Activated naive CD4-positive, alpha-beta T cell treated with Interleukin-2 at 50 U/mL for 16 hours (primary cell): ENCODE measurements around the gene RPS6KA2.

Experiments used
- DNase-seq: peaks from one replicate; pipeline ENCODE4 v3.0.0-alpha.2; 2020

The RPS6KA2 gene

DNA sequence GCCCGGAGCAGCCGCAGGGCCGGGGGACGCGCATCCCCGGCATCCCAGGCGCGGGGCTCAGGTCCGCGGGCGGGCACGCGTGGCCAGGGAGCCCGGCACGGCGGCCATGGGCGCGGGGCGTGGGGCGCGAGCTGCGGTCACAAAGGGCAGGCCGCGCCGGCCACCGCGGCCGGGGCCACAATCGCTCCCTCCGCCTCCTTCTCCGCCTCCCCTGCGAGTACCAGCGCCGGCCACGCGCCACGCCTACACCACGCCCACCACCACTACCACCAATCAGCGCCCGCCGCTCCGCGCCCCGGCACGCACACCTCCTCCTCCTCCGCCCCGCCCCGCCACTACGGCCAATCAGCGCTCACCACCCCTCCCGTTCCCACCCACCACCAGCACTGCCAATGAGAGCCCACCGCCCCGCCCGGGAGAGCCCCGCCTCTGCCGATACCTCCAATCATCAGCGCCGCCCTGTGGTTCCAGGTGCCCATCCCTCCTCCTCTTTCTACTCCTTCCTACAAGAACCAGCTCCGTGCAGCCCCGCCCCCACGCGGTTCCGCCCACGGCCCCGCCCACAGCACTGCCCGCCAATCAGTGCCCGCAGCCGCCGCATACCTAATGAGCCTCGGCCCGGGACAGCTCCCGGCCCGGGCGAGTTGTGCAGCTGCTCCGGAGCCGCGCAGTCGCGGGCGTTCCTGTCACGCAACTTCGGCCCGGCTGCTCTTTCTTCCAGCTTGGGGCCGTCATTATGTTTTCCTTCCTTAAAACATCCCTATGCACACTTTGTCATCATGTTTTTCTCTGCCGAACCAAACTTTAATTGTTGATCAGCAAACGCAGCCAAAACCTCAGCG lies at the start of gene RPS6KA2:
TSS of gene RPS6KA2 (minus strand) at position 219 of the 842 bp plus-strand sequence. CDS start 232 bp downstream, outside the sequence.
- peak; percentile 100 for DNase-seq

GRCh38 chr6:166676270-166676860 lies 49.3 kb upstream of the RPS6KA2 start:
- DNase-seq: no peak

DNA sequence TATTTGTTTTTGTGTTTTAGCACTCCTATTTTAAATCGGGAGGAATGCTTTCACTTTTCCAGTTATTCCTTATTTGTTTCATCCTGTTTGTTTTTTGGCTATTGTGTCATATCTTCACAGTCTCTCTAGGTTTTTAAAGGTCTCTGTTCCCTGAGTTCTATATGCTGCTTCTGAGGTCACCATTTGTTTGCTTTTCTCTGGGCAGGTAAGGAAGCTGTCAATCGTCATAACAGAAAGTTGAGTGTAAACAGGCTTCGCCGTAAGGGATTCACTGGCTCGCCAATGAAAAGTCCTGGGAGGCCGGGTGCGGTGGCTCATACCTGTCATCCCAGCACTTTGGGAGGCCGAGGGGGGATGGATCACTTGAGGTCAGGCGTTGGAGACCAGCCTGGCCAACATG lies 48.7 kb upstream of the RPS6KA2 start:
- DNase-seq: no peak

DNA sequence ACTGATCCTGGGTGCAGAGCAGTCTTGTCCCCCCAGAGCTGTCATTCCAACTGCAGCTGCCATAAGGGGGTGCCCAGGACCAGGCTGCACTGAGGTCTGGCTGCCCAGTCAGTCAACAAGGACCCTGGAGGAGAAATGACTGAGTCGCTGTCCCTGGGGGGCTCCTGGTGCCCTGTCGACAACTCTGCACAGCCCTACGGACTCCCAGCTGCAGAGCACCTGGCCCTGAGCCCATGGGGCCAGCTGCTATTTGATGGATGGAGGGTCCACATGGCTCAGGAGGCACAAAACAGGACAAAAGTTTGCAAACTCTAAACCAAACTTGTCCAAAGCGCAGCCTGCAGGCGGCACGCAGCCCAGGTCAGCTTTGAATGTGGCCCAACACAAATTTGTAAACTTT lies 46.3 kb upstream of the RPS6KA2 start:
- no peak for DNase-seq

GRCh38 chr6:166672624-166673206 lies 45.7 kb upstream of the RPS6KA2 start:
- DNase-seq: no peak

DNA sequence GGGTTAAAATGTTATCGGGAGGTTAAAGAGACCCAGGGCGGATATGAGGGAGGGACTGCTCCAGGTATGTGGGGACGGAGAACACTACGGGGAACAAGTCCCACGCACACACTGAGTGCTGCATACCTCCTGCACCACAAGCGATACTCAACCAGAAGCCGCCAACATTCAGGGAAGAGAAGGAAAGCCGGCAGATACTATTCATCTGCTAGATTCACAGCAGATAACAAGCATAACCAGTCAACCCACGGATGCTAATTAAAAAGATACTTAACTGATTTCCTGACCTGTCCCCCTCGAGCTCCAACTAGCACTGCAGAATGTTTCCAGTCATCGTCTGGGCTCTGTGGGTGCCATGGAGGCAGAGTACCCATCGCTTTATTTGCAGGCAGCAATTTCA lies 45.1 kb upstream of the RPS6KA2 start:
- no peak for DNase-seq

DNA sequence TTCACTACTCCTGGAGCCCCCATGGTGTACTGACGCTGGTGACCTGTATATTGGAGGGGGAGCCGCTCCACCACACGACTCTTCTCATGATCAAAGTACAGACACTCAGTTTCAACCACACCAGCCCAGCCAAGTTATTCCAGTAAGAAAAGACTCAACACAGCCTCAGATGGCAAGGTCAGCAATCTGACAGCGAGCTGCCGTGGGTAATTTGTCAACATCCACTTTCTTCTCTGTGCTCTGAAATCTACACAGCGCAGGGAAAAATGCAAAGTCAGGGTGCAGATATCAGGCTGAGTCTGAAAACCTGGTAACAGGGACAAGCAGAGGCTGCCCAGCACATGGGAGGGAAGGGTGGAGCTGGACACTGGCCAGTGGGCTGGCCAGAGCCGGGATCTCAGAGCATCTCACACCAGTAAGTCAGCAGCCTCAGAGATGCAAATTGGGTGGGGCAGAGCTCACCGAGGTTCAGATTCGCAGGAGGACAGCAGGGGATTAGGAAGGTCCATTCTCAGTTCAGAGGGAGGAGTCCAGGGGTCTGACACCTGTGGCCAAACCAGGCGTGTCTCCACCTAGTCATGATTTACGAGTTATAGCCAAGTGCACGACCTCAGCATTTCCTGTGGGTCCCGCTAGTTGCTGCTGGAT lies 44.5 kb upstream of the RPS6KA2 start:
- DNase-seq: no peak

- no peak for DNase-seq
Observed at GRCh38 chr6:166670894-166671293, 43.8 kb upstream of the RPS6KA2 start.

GRCh38 chr6:166670013-166670412 lies 43.0 kb upstream of the RPS6KA2 start:
- DNase-seq: no peak

DNA sequence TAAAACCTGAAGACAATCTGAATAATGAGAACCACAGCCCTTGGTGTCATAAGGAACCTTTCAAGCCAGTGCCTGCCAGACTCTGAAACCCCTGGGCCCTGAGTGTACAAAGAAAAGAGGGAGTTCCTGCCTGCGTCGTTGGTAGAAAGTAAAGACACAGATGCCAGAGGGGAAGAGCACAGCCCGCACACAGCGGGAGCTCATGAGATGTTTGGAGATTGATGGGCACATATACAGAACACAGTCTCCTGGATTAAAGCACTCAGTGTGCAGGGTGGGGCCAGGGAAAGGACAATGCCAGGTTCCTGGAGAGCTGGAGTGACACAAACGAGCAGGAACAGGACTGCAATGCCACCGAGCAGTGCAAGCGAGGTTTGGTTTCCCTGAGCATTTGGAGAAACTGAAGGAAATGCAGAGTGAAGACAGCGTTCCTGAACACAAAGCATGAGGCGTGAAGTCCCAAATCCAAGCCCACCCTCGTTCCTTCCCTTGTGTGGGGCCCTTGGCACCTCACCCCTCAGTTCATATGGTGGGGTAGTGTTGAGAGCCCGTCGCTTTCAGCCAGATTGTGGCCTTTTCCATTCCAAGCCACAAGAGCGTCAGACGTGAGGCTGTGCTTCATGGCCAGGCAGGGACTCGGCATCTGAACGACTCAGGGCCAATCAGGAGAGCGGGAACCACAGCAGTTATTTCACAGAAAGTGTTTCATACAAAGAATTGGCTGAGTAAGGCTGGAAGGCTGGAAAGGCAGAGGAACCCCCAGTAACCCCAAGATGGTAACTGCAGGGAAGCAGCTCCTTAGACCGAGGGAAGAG lies 41.0 kb upstream of the RPS6KA2 start:
- DNase-seq: no peak

DNA sequence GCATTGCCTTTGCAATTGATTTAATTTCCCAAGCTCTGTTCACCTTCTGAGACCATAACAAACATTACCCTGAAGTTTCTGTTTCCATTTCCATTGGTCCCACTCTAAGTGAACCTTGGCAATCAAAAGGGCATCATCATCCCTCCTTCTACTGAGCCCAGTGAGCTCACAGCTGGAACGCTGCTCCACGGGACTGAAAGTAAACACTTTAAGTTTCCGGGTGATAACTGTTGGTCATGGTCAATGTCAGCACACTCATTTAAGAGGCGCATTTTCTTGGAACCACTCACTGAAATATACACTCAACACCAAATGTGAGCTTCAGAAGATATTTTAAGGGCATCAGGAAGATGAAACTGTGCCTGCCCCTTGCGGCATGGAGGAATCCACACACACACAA lies 37.1 kb upstream of the RPS6KA2 start:
- no peak for DNase-seq

DNA sequence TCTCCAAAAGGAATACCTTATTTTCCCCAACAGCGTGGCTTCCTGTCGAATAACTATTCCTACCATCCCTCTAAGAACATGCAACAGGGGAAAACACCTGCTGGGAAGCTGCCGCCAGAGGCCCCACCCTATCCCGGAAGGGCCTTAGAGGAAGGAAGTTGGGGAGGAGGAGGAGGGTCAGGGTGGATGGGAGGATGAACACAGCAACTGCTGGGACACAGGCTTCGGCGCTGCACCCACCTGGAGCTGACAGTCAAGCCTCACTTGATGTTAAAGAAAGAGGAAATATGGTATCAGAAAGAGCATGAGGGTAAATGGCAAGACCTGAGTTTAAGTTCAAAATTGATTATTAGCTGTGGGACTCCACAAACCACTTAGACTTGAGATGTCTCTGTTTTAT lies 36.5 kb upstream of the RPS6KA2 start:
- DNase-seq: no peak

DNA sequence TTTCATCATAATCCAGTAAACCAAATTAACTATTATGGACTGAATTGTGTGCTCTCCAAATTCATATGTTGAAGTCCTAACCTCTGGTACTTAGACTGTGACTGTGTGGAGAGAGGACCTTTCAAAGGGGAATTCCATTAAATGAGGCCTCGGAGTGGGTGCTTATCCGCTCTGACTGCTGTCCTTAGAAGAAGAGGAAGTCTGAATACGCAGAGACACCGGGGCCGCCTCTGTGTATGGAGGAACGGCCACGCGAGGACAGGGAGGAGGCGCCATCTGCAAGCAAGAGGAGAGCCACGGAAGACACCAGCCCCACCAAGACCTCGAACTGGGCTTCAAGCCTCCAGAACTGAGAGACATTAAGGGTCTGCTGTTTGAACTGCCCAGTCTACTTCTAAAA lies 35.6 kb upstream of the RPS6KA2 start:
- DNase-seq: no peak

DNA sequence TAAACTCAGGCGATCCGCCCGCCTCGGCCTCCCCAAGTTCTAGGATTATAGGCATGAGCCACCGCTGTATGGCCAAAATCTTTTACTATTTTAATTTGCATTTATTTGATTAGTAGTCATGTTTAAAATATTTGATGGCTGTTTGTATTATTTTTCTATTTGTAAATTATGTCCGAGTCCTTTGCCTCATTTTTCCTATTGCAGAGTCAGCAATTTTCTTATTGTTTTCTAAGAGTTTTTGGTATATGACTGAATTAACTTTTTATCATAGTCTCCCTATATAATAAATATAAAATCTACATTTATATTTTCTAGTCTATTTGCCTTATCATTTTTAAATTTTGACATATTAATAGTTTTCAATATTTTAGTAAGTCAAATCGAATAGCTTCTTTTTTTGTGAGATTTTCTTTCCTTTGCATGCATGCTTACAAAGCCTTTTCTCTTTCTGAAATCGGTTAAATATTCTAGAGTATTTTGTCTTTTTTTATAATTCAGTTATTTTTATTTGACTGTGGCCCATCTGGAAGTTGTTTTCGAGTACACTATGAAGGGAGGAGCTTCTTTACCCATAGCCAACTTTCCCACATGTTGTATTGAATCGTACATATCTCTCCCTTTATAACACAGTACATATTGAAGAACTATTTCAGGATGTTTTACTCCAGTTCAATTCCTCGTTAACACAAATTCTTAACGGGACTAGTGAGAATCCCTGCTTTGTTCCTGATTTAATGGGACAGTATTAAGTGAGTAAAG lies 34.5 kb upstream of the RPS6KA2 start:
- no peak for DNase-seq

DNA sequence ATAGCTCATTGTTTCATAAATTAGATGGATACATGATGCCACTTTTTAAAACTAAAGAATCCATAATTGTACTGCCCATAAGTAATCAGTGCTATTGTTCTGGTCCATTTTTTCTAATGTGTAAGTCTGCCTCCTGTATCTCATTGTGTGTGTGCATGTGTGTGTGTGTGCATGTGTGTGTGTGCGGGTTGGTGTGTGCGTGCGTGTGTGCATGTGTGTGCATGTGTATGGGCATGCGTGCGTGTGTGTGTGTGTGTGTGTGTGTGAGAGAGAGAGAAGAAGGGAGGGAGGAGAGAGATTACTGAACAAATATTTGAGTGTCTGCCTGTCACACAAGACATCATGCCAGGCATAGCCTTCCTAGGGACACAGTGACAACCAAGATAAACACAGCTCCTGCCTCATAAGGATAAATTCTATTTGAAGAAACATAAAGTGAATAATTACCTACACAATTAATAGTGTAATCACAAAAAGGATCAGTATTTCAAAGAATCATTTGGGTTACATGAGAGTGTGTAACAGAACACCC lies 33.2 kb upstream of the RPS6KA2 start:
- no peak for DNase-seq

GRCh38 chr6:166659581-166659980 lies 32.5 kb upstream of the RPS6KA2 start:
- DNase-seq: no peak

DNA sequence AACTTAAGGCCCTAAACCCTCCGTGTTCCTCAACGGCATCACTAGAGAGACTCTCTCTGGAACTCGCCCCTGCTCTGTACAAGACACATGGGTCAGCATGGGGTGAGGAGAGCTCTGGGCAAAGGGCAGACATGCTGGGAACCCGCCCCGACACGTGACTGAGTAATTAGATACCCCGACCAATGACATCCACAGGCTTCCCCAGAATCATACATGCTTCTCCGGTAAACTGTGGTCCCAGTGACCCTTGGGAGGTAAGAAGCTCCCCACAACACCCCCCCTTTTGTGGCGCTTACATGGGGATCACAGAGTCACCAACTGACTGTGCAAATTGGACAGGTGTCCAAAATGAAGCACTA lies 31.7 kb upstream of the RPS6KA2 start:
- DNase-seq: no peak

GRCh38 chr6:166658115-166658791 lies 31.2 kb upstream of the RPS6KA2 start:
- DNase-seq: no peak

DNA sequence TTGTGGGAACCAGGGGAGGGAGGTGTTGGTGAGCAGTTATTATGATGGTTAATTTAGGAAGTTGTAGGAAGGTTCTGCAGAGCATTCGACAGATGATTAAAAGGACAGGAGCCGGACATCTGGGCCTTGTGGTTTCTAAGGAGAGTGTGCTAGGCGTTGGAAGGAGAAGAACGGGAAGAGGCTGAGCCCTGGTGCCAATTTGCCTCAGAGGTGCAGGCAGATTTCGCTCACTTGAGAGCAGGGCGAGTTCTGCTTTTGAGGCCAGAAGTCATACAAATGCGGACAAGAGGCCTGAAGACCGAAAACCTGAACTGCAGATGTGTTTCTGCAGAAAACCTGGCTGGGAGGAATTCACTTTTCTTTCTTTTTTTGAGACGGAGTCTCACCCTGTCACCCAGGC lies 30.5 kb upstream of the RPS6KA2 start:
- no peak for DNase-seq

DNA sequence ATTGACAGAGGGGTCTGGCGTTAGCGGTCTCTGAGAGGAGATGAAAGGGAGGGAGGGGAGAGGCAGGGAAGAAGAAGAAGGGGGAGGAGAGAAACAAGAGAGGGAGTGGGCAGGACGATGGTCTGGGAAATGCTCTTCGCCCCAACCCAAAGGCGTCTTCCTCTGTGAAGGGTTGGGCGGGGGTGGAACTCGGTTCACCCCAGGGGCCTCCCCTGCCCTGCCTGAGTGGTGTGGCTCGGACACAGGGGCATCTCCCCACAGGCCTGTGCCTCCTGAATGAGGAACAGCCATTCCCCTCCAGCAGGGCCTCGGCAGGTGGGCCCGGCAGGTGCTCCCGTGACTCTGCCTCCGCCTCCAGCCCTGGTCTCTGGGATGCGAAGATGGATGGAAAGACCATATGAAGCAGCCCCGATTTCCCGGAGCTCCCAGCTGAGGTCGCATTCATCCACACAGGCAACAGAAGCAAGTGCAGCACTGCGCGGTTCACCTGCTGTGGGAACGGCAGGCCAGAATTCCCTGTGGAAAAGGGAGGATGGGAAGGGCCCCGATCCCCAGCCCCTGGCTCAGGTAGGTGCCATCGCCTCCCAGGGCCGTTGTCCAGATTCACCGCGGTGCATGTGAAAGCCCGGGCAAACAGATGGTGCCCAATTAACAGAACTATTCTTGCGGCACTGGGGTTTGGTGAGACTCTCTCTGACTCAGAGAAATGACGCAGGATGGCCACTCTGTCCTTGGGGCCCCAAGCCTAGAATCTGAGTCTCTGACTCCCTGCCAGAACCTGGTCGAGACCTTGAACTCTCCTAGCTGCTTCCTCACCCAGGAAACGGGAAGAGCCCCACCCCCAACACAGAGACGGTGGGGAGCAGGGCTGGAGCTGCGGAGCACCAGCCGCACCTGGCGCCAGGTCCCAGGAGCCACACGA lies 29.4 kb upstream of the RPS6KA2 start:
- DNase-seq: no peak
